GM23338 (cell line): ENCODE data around the gene ADAMTS14. TPM values are rescaled to one million over a fixed set of nuclear protein-coding genes. Genes with fewer than 3 reads are reported as not detected.

Experiments used
- ATAC-seq: fragments of 200-7000 bp; cut with Tn5 transposase; 3 replicates; pipeline ENCODE4 v1.9.1; 2020
- DNase-seq: peaks from one replicate; pipeline ENCODE4 v3.0.0-alpha.2; 2015; ENCODE audit warnings: low spot score
- H2AFZ ChIP-seq: fragments of 200-600 bp; sonication (generic); 2 replicates; pipeline ENCODE4 v1.8.0; 2016; ENCODE audit warnings: antibody characterized with exemption, mild to moderate bottlenecking, moderate library complexity
- H3F3A ChIP-seq: fragments of 200-600 bp; sonication (generic); replicated peaks from 2 replicates; pipeline ENCODE4 v1.8.0; 2017; ENCODE audit warnings: antibody characterized with exemption, mixed run types, low read depth
- H3K27ac ChIP-seq: fragments of 200-600 bp; sonication (generic); 2 replicates; pipeline ENCODE4 v1.6.1; 2016; ENCODE audit warnings: low read depth
- H3K27me3 ChIP-seq: fragments of 200-600 bp; sonication (generic); 2 replicates; pipeline ENCODE4 v1.8.0; 2016; ENCODE audit warnings: mild to moderate bottlenecking, mixed run types, moderate library complexity; ENCODE audit not compliant: insufficient read depth
- H3K36me3 ChIP-seq: fragments of 200-600 bp; sonication (generic); 2 replicates; pipeline ENCODE4 v1.8.0; 2016; ENCODE audit warnings: mild to moderate bottlenecking; ENCODE audit not compliant: insufficient read depth
- H3K4me1 ChIP-seq: fragments of 200-600 bp; sonication (generic); 2 replicates; pipeline ENCODE4 v1.8.0; 2016; ENCODE audit warnings: mild to moderate bottlenecking, moderate library complexity; ENCODE audit not compliant: insufficient read depth
- H3K4me2 ChIP-seq: fragments of 200-600 bp; sonication (generic); 2 replicates; pipeline ENCODE4 v1.7.1; 2017; ENCODE audit warnings: mixed run types
- H3K4me3 ChIP-seq: fragments of 200-600 bp; sonication (generic); 2 replicates; pipeline ENCODE4 v1.6.1; 2016; ENCODE audit warnings: mixed run types
- H3K79me2 ChIP-seq: fragments of 200-600 bp; sonication (generic); replicated peaks from 2 replicates; pipeline ENCODE4 v1.8.0; 2017; ENCODE audit warnings: mild to moderate bottlenecking; ENCODE audit not compliant: insufficient read depth
- H3K9me2 ChIP-seq: fragments of 200-600 bp; sonication (generic); 2 replicates; pipeline ENCODE4 v1.8.0; 2017; ENCODE audit not compliant: insufficient read depth
- H4K20me1 ChIP-seq: fragments of 200-600 bp; sonication (generic); replicated peaks from 2 replicates; pipeline ENCODE4 v1.8.0; 2017; ENCODE audit warnings: mild to moderate bottlenecking; ENCODE audit not compliant: insufficient read depth
- H3K27ac Mint-ChIP-seq: 2 replicates; pipeline ENCODE4 v1.8.0; 2020; ENCODE audit warnings: inconsistent platforms, mild to moderate bottlenecking, moderate library complexity, mixed read lengths
- H3K27me3 Mint-ChIP-seq: 3 replicates; pipeline ENCODE4 v1.8.0; 2022; ENCODE audit warnings: low read depth, mild to moderate bottlenecking, moderate library complexity, mixed read lengths, inconsistent platforms; ENCODE audit not compliant: insufficient read depth, poor library complexity
- H3K36me3 Mint-ChIP-seq: 3 replicates; pipeline ENCODE4 v1.8.0; 2021; ENCODE audit warnings: low read depth, mild to moderate bottlenecking, inconsistent platforms, moderate library complexity, mixed read lengths
- H3K4me1 Mint-ChIP-seq: 3 replicates; pipeline ENCODE4 v1.8.0; 2020; ENCODE audit warnings: mild to moderate bottlenecking, inconsistent platforms, mixed read lengths
- H3K4me3 Mint-ChIP-seq: 3 replicates; pipeline ENCODE4 v1.8.0; 2021; ENCODE audit warnings: moderate library complexity, mild to moderate bottlenecking, inconsistent platforms, mixed read lengths
- H3K9me3 Mint-ChIP-seq: 3 replicates; pipeline ENCODE4 v1.8.0; 2020; ENCODE audit warnings: moderate library complexity, mild to moderate bottlenecking, inconsistent platforms, mixed read lengths
- CREB1 ChIP-seq: fragments of 250-450 bp; sonication (Bioruptor Pico); IDR thresholded peaks from 2 replicates; pipeline ENCODE4 v1.5.0; 2020; ENCODE audit warnings: low read depth, mild to moderate bottlenecking, moderate library complexity
- CTCF ChIP-seq, 2 experiments: fragments of 200-600 bp in 1 of 2; sonication (generic) in 1 of 2; conservative IDR thresholded peaks; 2 replicates each; pipeline versions ENCODE4 v1.5.1 to v1.6.1; 2016 to 2017; ENCODE audit warnings: antibody characterized with exemption in 2 of 2, low read depth in 2 of 2, mild to moderate bottlenecking in 2 of 2, moderate library complexity in 1 of 2
- ETS1 ChIP-seq: IDR thresholded peaks from 2 replicates; pipeline ENCODE4 v1.6.1; 2016; ENCODE audit warnings: antibody characterized with exemption
- EZH2 ChIP-seq: fragments of 200-600 bp; sonication (generic); IDR thresholded peaks from one replicate; pipeline ENCODE4 v1.8.0; 2017; ENCODE audit warnings: antibody characterized with exemption, mild to moderate bottlenecking, low read depth; ENCODE audit not compliant: unreplicated experiment
- EZH2phosphoT487 ChIP-seq: fragments of 200-600 bp; sonication (generic); IDR thresholded peaks from one replicate; pipeline ENCODE4 v1.8.1; 2018; ENCODE audit warnings: antibody characterized with exemption; ENCODE audit not compliant: unreplicated experiment
- JUNB ChIP-seq: IDR thresholded peaks from one replicate; pipeline ENCODE4 v1.6.1; 2016; ENCODE audit warnings: antibody characterized with exemption; ENCODE audit not compliant: unreplicated experiment
- NANOG ChIP-seq: IDR thresholded peaks from 2 replicates; pipeline ENCODE4 v1.6.1; 2016; ENCODE audit warnings: antibody characterized with exemption, borderline replicate concordance
- POLR2AphosphoS5 ChIP-seq: IDR thresholded peaks from 2 replicates; pipeline ENCODE4 v1.6.1; 2016; ENCODE audit warnings: antibody characterized with exemption, low read depth
- STAT1 ChIP-seq: IDR thresholded peaks from one replicate; pipeline ENCODE4 v1.6.1; 2016; ENCODE audit warnings: antibody characterized with exemption; ENCODE audit not compliant: unreplicated experiment
- ZNF114 ChIP-seq: fragments of 250-450 bp; sonication (Bioruptor Pico); IDR thresholded peaks from 2 replicates; pipeline ENCODE4 v1.5.0; 2020; ENCODE audit warnings: mild to moderate bottlenecking, moderate library complexity
- ZNF331 ChIP-seq: fragments of 250-450 bp; sonication (Bioruptor Pico); IDR thresholded peaks from 2 replicates; pipeline ENCODE4 v1.5.0; 2020; ENCODE audit warnings: low read depth, mild to moderate bottlenecking, moderate library complexity
- polyA plus RNA-seq: library from polyadenylated mRNA; unstranded; fragments of >200 nt; fragmentation: Nextera tagmentation; extraction: Ambion mirVana; gene quantifications from 2 replicates; pipeline ENCODE4 v1.2.1, GENCODE V29; 2016
- total RNA-seq: library from RNA; depleted of rRNA; stranded (reverse); fragments of >200 nt; shearing (Covaris generic); gene quantifications from 2 replicates; pipeline ENCODE4 v1.2.3, GENCODE V29; 2014

Gene ADAMTS14
- total and polyA plus RNA-seq, 2 experiments from 2014 or later = 1.9 to 2.1 TPM

- TF ChIP-seq POLR2AphosphoS5 = no peak
- no peak for TF ChIP-seq STAT1
- TF ChIP-seq EZH2phosphoT487 = no peak
- TF ChIP-seq JUNB = no peak
These were observed 21.6 kb upstream of the ADAMTS14 start (continued) for GRCh38 chr10:70650718-70651117.

GRCh38 chr10:70651661-70652060 is 20.6 kb upstream of the ADAMTS14 start:
- Mint-ChIP-seq H3K4me3 (no peak overlapping the region), H3K36me3 (peaks cover 38% of the 10 kb centered on the region), H3K4me1 (peaks cover 3% of the 10 kb centered on the region; the same call in 1 of the 3 replicates), H3K9me3 (peaks cover 64% of the 10 kb centered on the region), H3K27me3 (peaks cover 3% of the 10 kb centered on the region), H3K27ac (no peak overlapping the region)
- no peaks in the 10 kb centered on the region for H3K79me2 ChIP-seq
- H3K36me3 ChIP-seq = 0 out of 2 replicates have a peak, but pooled peaks cover 3% of the 10 kb centered on the region
- H3K9me2 ChIP-seq = no peaks in the 10 kb centered on the region
- no peak overlapping the region for H3K4me2 ChIP-seq
- H3K4me3 ChIP-seq = no peak overlapping the region
- H2AFZ ChIP-seq = no peak overlapping the region
- ATAC-seq (no peak), DNase-seq (peak; percentile 77)
- no peak overlapping the region for H3K27ac ChIP-seq
- TF ChIP-seq EZH2 = no peak
- no peaks in the 10 kb centered on the region for H3K4me1 ChIP-seq
- H3F3A ChIP-seq = no peaks in the 10 kb centered on the region
- H3K27me3 ChIP-seq = no peaks in the 10 kb centered on the region
- H4K20me1 ChIP-seq = no peaks in the 10 kb centered on the region

- no peak overlapping the region for H3K4me3 ChIP-seq
- no peak for TF ChIP-seq POLR2AphosphoS5
- TF ChIP-seq CREB1 (CRISPR knock-in tag) = no peak
- no peak overlapping the region for H2AFZ ChIP-seq
- peaks cover 34% of the 10 kb centered on the region for H3K36me3 Mint-ChIP-seq
- no peaks in the 10 kb centered on the region for H4K20me1 ChIP-seq
- no peaks in the 10 kb centered on the region for H3K27me3 ChIP-seq
- DNase-seq (no peak), ATAC-seq (no peak)
- H3K4me2 ChIP-seq = no peak overlapping the region
- no peak overlapping the region for H3K4me3 Mint-ChIP-seq
- no peaks in the 10 kb centered on the region for H3K9me2 ChIP-seq
- H3K27ac Mint-ChIP-seq = no peak overlapping the region
- peaks cover 3% of the 10 kb centered on the region; the same call in 1 of the 3 replicates for H3K4me1 Mint-ChIP-seq
- 0 out of 2 replicates have a peak, but pooled peaks cover 3% of the 10 kb centered on the region for H3K36me3 ChIP-seq
- no peaks in the 10 kb centered on the region for H3F3A ChIP-seq
- no peaks in the 10 kb centered on the region for H3K79me2 ChIP-seq
- H3K27ac ChIP-seq = no peak overlapping the region
- no peaks in the 10 kb centered on the region for H3K4me1 ChIP-seq
- H3K27me3 Mint-ChIP-seq = peaks cover 3% of the 10 kb centered on the region
- H3K9me3 Mint-ChIP-seq = peaks cover 54% of the 10 kb centered on the region
These were observed 19.3 kb upstream of the ADAMTS14 start for GRCh38 chr10:70652761-70653657.

- no peak overlapping the region for H3K27ac ChIP-seq
These were observed 17.0 kb upstream of the ADAMTS14 start for GRCh38 chr10:70655316-70655715.

More at GRCh38 chr10:70655316-70655715, 17.0 kb upstream of the ADAMTS14 start:
- ATAC-seq = no peak
- Histone ChIP-seq H3K79me2 (no peaks in the 10 kb centered on the region), H4K20me1 (no peaks in the 10 kb centered on the region), H3K4me1 (no peaks in the 10 kb centered on the region), H2AFZ (no peak overlapping the region), H3K36me3 (0 out of 2 replicates have a peak, but pooled peaks cover 3% of the 10 kb centered on the region), H3K4me3 (no peak overlapping the region), H3K27me3 (no peaks in the 10 kb centered on the region), H3K9me2 (0 out of 2 replicates have a peak, but pooled peaks cover 4% of the 10 kb centered on the region), H3F3A (no peaks in the 10 kb centered on the region), H3K4me2 (no peak overlapping the region)
- Mint-ChIP-seq H3K36me3 (peaks cover 18% of the 10 kb centered on the region; the same call in 2 of the 3 replicates), H3K4me1 (peaks cover 3% of the 10 kb centered on the region; the same call in 1 of the 3 replicates), H3K4me3 (no peak overlapping the region), H3K9me3 (peaks cover 43% of the 10 kb centered on the region), H3K27me3 (peaks cover under 1% of the 10 kb centered on the region), H3K27ac (no peak overlapping the region)
- DNase-seq = no peak
- TF ChIP-seq STAT1 (no peak), ZNF331 (CRISPR knock-in tag) (no peak), ETS1 (no peak), EZH2phosphoT487 (no peak), JUNB (no peak), CTCF (conservative IDR thresholded peaks at IDR 0.05; ENCODE audit: low read depth in 2 of 2) (no peak), POLR2AphosphoS5 (no peak), NANOG (no peak), ZNF114 (no peak), EZH2 (no peak)
